GM12878 (cell line): Measurements from ENCODE around the gene SPAG16. TPM values are rescaled to one million over a fixed set of nuclear protein-coding genes. Genes with fewer than 3 reads are reported as not detected.

Source experiments
- ATAC-seq: fragments of 200-7000 bp; cut with Tn5 transposase; 3 replicates; pipeline ENCODE4 v1.9.1; 2020; ENCODE audit warnings: mild to moderate bottlenecking, moderate library complexity
- BruUV-seq: library from RNA; stranded (reverse); fragments of 400-500 nt; replicated peaks from 2 replicates; lab custom pipeline; 2021; lab: Mats Ljungman, UMichigan
- CTCF ChIA-PET: fragments of 300-600 bp; sonication (Branson Sonifier 250); formaldehyde crosslinking; extraction: SDS; loops from one replicate; lab custom pipeline; 2021; ENCODE audit warnings: inconsistent platforms; lab: Yijun Ruan, JAX
- POLR2A ChIA-PET: fragments of 350-600 bp; formaldehyde crosslinking; extraction: SDS; loops from one replicate; lab custom pipeline; 2021; ENCODE audit warnings: inconsistent platforms; lab: Charles Lee
- RAD21 ChIA-PET: fragments of 300-600 bp; sonication (Branson Sonifier 250); formaldehyde crosslinking; loops from one replicate; lab custom pipeline; 2023; ENCODE audit warnings: antibody characterized with exemption; ENCODE audit not compliant: unreplicated experiment; lab: Charles Lee
- SMC1A ChIA-PET: fragments of 300-600 bp; sonication (Branson Sonifier 250); formaldehyde crosslinking; loops from one replicate; lab custom pipeline; 2023; ENCODE audit not compliant: unreplicated experiment, uncharacterized antibody; lab: Charles Lee
- DNase-seq: peaks from one replicate; pipeline ENCODE4 v3.0.0-alpha.2; 2011; ENCODE audit warnings: low read depth, low spot score
- FAIRE-seq: peaks from 3 replicates; lab custom pipeline; 2011; peaks lifted over from hg19 to GRCh38; lab: Jason Lieb, UNC
- H2AFZ ChIP-seq: 2 replicates; pipeline ENCODE4 v1.6.0; 2011; ENCODE audit warnings: low read depth, low read length, control low read depth; ENCODE audit not compliant: control insufficient read depth
- H3K27ac ChIP-seq: 2 replicates; pipeline ENCODE4 v1.5.1; 2011; ENCODE audit warnings: control low read depth; ENCODE audit not compliant: control insufficient read depth, insufficient read depth
- H3K27me3 ChIP-seq, 2 experiments: replicated peaks in 1 of 2; 2 replicates each; pipeline versions ENCODE4 v1.6.0 to v1.6.1; 2011; ENCODE audit warnings: low read length in 1 of 2; ENCODE audit not compliant: control insufficient read depth in 2 of 2, insufficient read depth in 2 of 2
- H3K36me3 ChIP-seq, 2 experiments: 2 replicates each; pipeline ENCODE4 v1.5.1; 2011; ENCODE audit warnings: low read length in 1 of 2; ENCODE audit not compliant: control insufficient read depth in 2 of 2, insufficient read depth in 2 of 2
- H3K4me1 ChIP-seq: 2 replicates; pipeline ENCODE4 v1.6.1; 2011; ENCODE audit warnings: mild to moderate bottlenecking, low read length, moderate library complexity, mixed read lengths; ENCODE audit not compliant: control insufficient read depth, insufficient read depth
- H3K4me2 ChIP-seq: 2 replicates; pipeline ENCODE4 v1.6.0; 2011; ENCODE audit warnings: control low read depth; ENCODE audit not compliant: control insufficient read depth, insufficient read depth
- H3K4me3 ChIP-seq: fragments of 200-600 bp; sonication (generic); 2 replicates; pipeline ENCODE4 v1.5.1; 2016
- H3K79me2 ChIP-seq: 2 replicates; pipeline ENCODE4 v1.6.0; 2011; ENCODE audit warnings: low read length; ENCODE audit not compliant: control insufficient read depth, insufficient read depth
- H3K9ac ChIP-seq: 2 replicates; pipeline ENCODE4 v1.8.0; 2011; ENCODE audit warnings: low read length, control low read depth, mixed read lengths; ENCODE audit not compliant: control insufficient read depth, insufficient read depth
- H3K9me3 ChIP-seq: replicated peaks from 3 replicates; pipeline ENCODE4 v1.5.1; 2011; ENCODE audit warnings: mild to moderate bottlenecking, low read length; ENCODE audit not compliant: control insufficient read depth, insufficient read depth
- H4K20me1 ChIP-seq: 2 replicates; pipeline ENCODE4 v1.6.0; 2011; ENCODE audit not compliant: control insufficient read depth, insufficient read depth
- ATF7 ChIP-seq: fragments of 450-650 bp; IDR thresholded peaks from 2 replicates; pipeline ENCODE4 v1.6.1; 2016; ENCODE audit warnings: low read depth, mild to moderate bottlenecking
- HDGF ChIP-seq: fragments of 450-650 bp; IDR thresholded peaks from 2 replicates; pipeline ENCODE4 v1.6.1; 2016; ENCODE audit warnings: antibody characterized with exemption
- PML ChIP-seq: IDR thresholded peaks from 2 replicates; pipeline ENCODE4 v1.6.1; 2012; ENCODE audit warnings: low read length, inconsistent platforms
- SIX5 ChIP-seq: IDR thresholded peaks from 2 replicates; pipeline ENCODE4 v1.6.1; 2011; ENCODE audit warnings: mild to moderate bottlenecking, low read depth, low read length, moderate library complexity; ENCODE audit not compliant: severe bottlenecking
- TBL1XR1 ChIP-seq: IDR thresholded peaks from 2 replicates; pipeline ENCODE4 v1.6.1; 2012; ENCODE audit warnings: low read depth, low read length, improper control_type of control experiment
- ZNF622 ChIP-seq: fragments of 450-650 bp; IDR thresholded peaks from 2 replicates; pipeline ENCODE4 v1.6.1; 2017; ENCODE audit warnings: mild to moderate bottlenecking, inconsistent platforms
- ZNF687 ChIP-seq: fragments of 450-650 bp; IDR thresholded peaks from 2 replicates; pipeline ENCODE4 v1.6.1; 2017; ENCODE audit warnings: mild to moderate bottlenecking, moderate library complexity
- WGBS: methylation state at CpG from one replicate; pipeline ENCODE4 v1.1.6; 2016; ENCODE audit warnings: low lambda C conversion rate; ENCODE audit not compliant: insufficient replicate concordance, insufficient coverage; ENCODE audit errors: missing lambda C conversion rate; 5-methylcytosine and 5-hydroxymethylcytosine counted together
- in situ Hi-C: fragments of 300-500 bp; cut with MboI; formaldehyde crosslinking; loops from 9 replicates; pipeline ENCODE4 v1.14.3; 2018; ENCODE audit warnings: mixed read lengths
- intact Hi-C: fragments of 100-400 bp; cut with micrococcal nuclease; formaldehyde crosslinking; loops from one replicate; pipeline ENCODE4 v1.14.2; 2022; ENCODE audit not compliant: unreplicated experiment
- polyA plus RNA-seq, 11 experiments: library from polyadenylated mRNA; depleted of rRNA in 4 of 11; unstranded in 6 of 11; stranded (reverse) in 5 of 11; fragments of >200 nt; fragmentation: Nextera tagmentation in 4 of 11; fragmentation: Illumina TruSeq in 1 of 11; extraction: Ambion mirVana in 4 of 11; extraction: Trizol in 1 of 11; gene quantifications; 1 replicate in 1 of 11; 2 replicates in 10 of 11; pipeline versions ENCODE4 v1.2.1 to v1.2.3, GENCODE V29; 2011 to 2016; ENCODE audit warnings: inconsistent platforms in 2 of 11, missing spikeins in 2 of 11, low read depth in 1 of 11
- total RNA-seq, 4 experiments: library from RNA; depleted of rRNA in 3 of 4; stranded (reverse); fragments of >200 nt in 3 of 4; fragmentation: Illumina TruSeq in 1 of 4; extraction: Trizol in 1 of 4; gene quantifications; 2 replicates each; pipeline versions ENCODE4 v1.2.1 to v1.2.3, GENCODE V29; 2013 to 2021

Gene SPAG16
- total and polyA plus RNA-seq, 10 of the 15 experiments (the other 5 are each of a cell fraction or from before 2014, with no cell fraction given), result 6.0 to 25.0 (median 15.2) TPM

GRCh38 chr2:214100488-214100887, 816.2 kb downstream of the SPAG16 start:
- WGBS, result 45% methylated on average over 4 of the region's 4 CpGs

More at GRCh38 chr2:214100488-214100887, 816.2 kb downstream of the SPAG16 start:
- H3K4me2 ChIP-seq, result no peak overlapping the region
- TF ChIP-seq ZNF622, result no peak
- TF ChIP-seq SIX5, result no peak
- no peak for TF ChIP-seq ATF7
- no peak for TF ChIP-seq TBL1XR1
- no peak for TF ChIP-seq HDGF
- no peak for TF ChIP-seq ZNF687
- TF ChIP-seq PML, result no peak
- TF ChIP-seq, all 136 proteins: peak for 0
- Histone ChIP-seq H2AFZ (no peak overlapping the region), H3K4me3 (no peak overlapping the region), H3K9ac (no peak overlapping the region), H3K27ac (no peak overlapping the region), H3K79me2 (no peaks in the 10 kb centered on the region), H3K36me3 (no peaks in the 10 kb centered on the region), H3K27me3 (no peaks in the 10 kb centered on the region), H3K9me3 (no peaks in the 10 kb centered on the region), H3K4me1 (no peaks in the 10 kb centered on the region), H4K20me1 (no peaks in the 10 kb centered on the region)
- in situ Hi-C loops (no loop called here), intact Hi-C loops (no loop called here)
- SMC1A ChIA-PET, result no interaction called here
- no peak for ATAC-seq
- POLR2A ChIA-PET, result no interaction called here
- no TSS peak for BruUV-seq
- FAIRE-seq, result no peak
- CTCF ChIA-PET, result no interaction called here
- no peak for DNase-seq
- RAD21 ChIA-PET, result no interaction called here
